SK-N-SH (cell line): ENCODE results near the gene DENND2A. TPM values are rescaled to one million over a fixed set of nuclear protein-coding genes. Genes with fewer than 3 reads are reported as not detected.

Experiments
- CTCF ChIA-PET: fragments of 300-600, 350-600 bp; formaldehyde crosslinking; extraction: SDS; loops from one replicate; lab custom pipeline; 2021; lab: Yijun Ruan, JAX
- POLR2A ChIA-PET: fragments of 350-600 bp; sonication (Branson Sonifier 250); formaldehyde crosslinking; extraction: SDS; loops from one replicate; lab custom pipeline; 2020; ENCODE audit warnings: antibody characterized with exemption, inconsistent platforms; lab: Yijun Ruan, JAX
- DNase-seq: peaks from one replicate; pipeline ENCODE4 v3.0.0; 2012
- H2AFZ ChIP-seq: fragments of 200-600 bp; sonication (generic); 2 replicates; pipeline ENCODE4 v1.8.1; 2016; ENCODE audit warnings: antibody characterized with exemption, mild to moderate bottlenecking, low read depth
- H3F3A ChIP-seq: fragments of 200-600 bp; sonication (generic); replicated peaks from 2 replicates; pipeline ENCODE3; 2016; ENCODE audit warnings: antibody characterized with exemption, mild to moderate bottlenecking; ENCODE audit not compliant: insufficient read depth
- H3K27ac ChIP-seq, 2 experiments: fragments of 200-500 bp in 1 of 2; fragments of 200-600 bp in 1 of 2; sonication (Bioruptor generic) in 1 of 2; sonication (generic), shearing (Covaris generic) in 1 of 2; 2 replicates each; pipeline versions ENCODE4 v1.5.1 to v1.6.1; 2014 to 2016; ENCODE audit warnings: low read depth in 2 of 2, inconsistent platforms in 1 of 2, low read length in 1 of 2, mild to moderate bottlenecking in 1 of 2, mixed read lengths in 1 of 2
- H3K27me3 ChIP-seq: fragments of 200-600 bp; sonication (generic), shearing (Covaris generic); 2 replicates; pipeline ENCODE4 v1.6.1; 2016; ENCODE audit warnings: mixed run types; ENCODE audit not compliant: insufficient read depth
- H3K36me3 ChIP-seq, 2 experiments: fragments of 200-500 bp in 1 of 2; fragments of 200-600 bp in 1 of 2; sonication (Bioruptor generic) in 1 of 2; sonication (generic) in 1 of 2; replicated peaks in 1 of 2; 2 replicates each; pipeline versions ENCODE3 to v1.5.1; 2014 to 2016; ENCODE audit warnings: low read length in 1 of 2, mild to moderate bottlenecking in 1 of 2; ENCODE audit not compliant: insufficient read depth in 2 of 2, control insufficient read depth in 1 of 2
- H3K4me1 ChIP-seq, 2 experiments: fragments of 200-500 bp in 1 of 2; fragments of 200-600 bp in 1 of 2; sonication (Bioruptor generic) in 1 of 2; sonication (generic), shearing (Covaris generic) in 1 of 2; 2 replicates each; pipeline versions ENCODE4 v1.5.1 to v1.6.1; 2014 to 2016; ENCODE audit warnings: low read depth in 1 of 2, low read length in 1 of 2, mixed run types in 1 of 2; ENCODE audit not compliant: insufficient read depth in 2 of 2, control insufficient read depth in 1 of 2
- H3K4me2 ChIP-seq: fragments of 200-600 bp; sonication (generic), shearing (Covaris generic); 2 replicates; pipeline ENCODE4 v1.6.1; 2017; ENCODE audit warnings: mixed run types
- H3K4me3 ChIP-seq, 2 experiments: fragments of 200-500 bp in 1 of 2; fragments of 200-600 bp in 1 of 2; sonication (Bioruptor generic) in 1 of 2; sonication (generic), shearing (Covaris generic) in 1 of 2; 2 replicates each; pipeline versions ENCODE4 v1.5.1 to v1.8.1; 2014 to 2016; ENCODE audit warnings: low read depth in 2 of 2, inconsistent platforms in 1 of 2, low read length in 1 of 2, mild to moderate bottlenecking in 1 of 2, mixed read lengths in 1 of 2, moderate library complexity in 1 of 2
- H3K79me2 ChIP-seq: fragments of 200-600 bp; sonication (generic); 2 replicates; pipeline ENCODE4 v1.8.1; 2017; ENCODE audit warnings: mild to moderate bottlenecking; ENCODE audit not compliant: insufficient read depth
- H3K9ac ChIP-seq: fragments of 200-600 bp; sonication (generic); 2 replicates; pipeline ENCODE4 v1.6.1; 2017; ENCODE audit warnings: mixed run types
- H3K9me2 ChIP-seq: fragments of 200-600 bp; sonication (generic); 2 replicates; pipeline ENCODE4 v1.6.1; 2017; ENCODE audit warnings: mixed run types
- H3K9me3 ChIP-seq: fragments of 200-600 bp; sonication (generic); 2 replicates; pipeline ENCODE4 v1.6.1; 2017; ENCODE audit warnings: mixed run types, mild to moderate bottlenecking, moderate library complexity
- H4K20me1 ChIP-seq: fragments of 200-600 bp; sonication (generic); 2 replicates; pipeline ENCODE4 v1.6.1; 2017; ENCODE audit warnings: mild to moderate bottlenecking, mixed run types; ENCODE audit not compliant: insufficient read depth
- ELF1 ChIP-seq: IDR thresholded peaks from 2 replicates; pipeline ENCODE4 v1.4.0; 2012
- EP300 ChIP-seq, 2 experiments: IDR thresholded peaks; 2 replicates each; pipeline versions ENCODE4 v1.4.0 to v1.6.1; 2012; ENCODE audit warnings: borderline replicate concordance in 1 of 2, low read depth in 1 of 2, low read length in 1 of 2
- FOXJ3 ChIP-seq: sonication (generic); formaldehyde crosslinking; IDR thresholded peaks from 2 replicates; pipeline ENCODE4 v1.5.1; 2020; ENCODE audit warnings: mild to moderate bottlenecking, missing genetic modification reagents
- FOXM1 ChIP-seq: IDR thresholded peaks from 2 replicates; pipeline ENCODE4 v1.4.0; 2012; ENCODE audit warnings: low read depth, mild to moderate bottlenecking
- GABPA ChIP-seq: IDR thresholded peaks from 2 replicates; pipeline ENCODE4 v1.4.0; 2012; ENCODE audit warnings: low read depth, mild to moderate bottlenecking
- JUND ChIP-seq: IDR thresholded peaks from 2 replicates; pipeline ENCODE4 v1.4.0; 2012
- MEF2A ChIP-seq: IDR thresholded peaks from 2 replicates; pipeline ENCODE4 v1.4.0; 2012; ENCODE audit warnings: low read depth, borderline replicate concordance
- NFIC ChIP-seq: IDR thresholded peaks from 2 replicates; pipeline ENCODE4 v1.4.0; 2012; ENCODE audit warnings: borderline replicate concordance
- NRF1 ChIP-seq: IDR thresholded peaks from 2 replicates; pipeline ENCODE4 v1.6.1; 2012; ENCODE audit warnings: low read depth, mild to moderate bottlenecking, low read length
- POLR2AphosphoS5 ChIP-seq: IDR thresholded peaks from 2 replicates; pipeline ENCODE4 v1.6.1; 2012; ENCODE audit warnings: low read depth, low read length
- RAD21 ChIP-seq: IDR thresholded peaks from 2 replicates; pipeline ENCODE4 v1.6.1; 2012; ENCODE audit warnings: mild to moderate bottlenecking, low read length
- RCOR1 ChIP-seq: fragments of 150-350 bp; IDR thresholded peaks from 2 replicates; pipeline ENCODE4 v1.6.1; 2017; ENCODE audit warnings: antibody characterized with exemption, low read length
- SIN3A ChIP-seq: IDR thresholded peaks from 2 replicates; pipeline ENCODE4 v1.6.1; 2012; ENCODE audit warnings: low read depth, mild to moderate bottlenecking, low read length, moderate library complexity, borderline replicate concordance
- SMC3 ChIP-seq: IDR thresholded peaks from 2 replicates; pipeline ENCODE4 v1.6.1; 2012; ENCODE audit warnings: low read depth, low read length, improper control_type of control experiment
- TCF12 ChIP-seq: IDR thresholded peaks from 2 replicates; pipeline ENCODE4 v1.4.0; 2012
- WGBS: methylation state at CpG from one replicate; pipeline ENCODE4 v1.1.6; 2017; ENCODE audit warnings: low lambda C conversion rate; 5-methylcytosine and 5-hydroxymethylcytosine counted together
- polyA plus RNA-seq, 3 experiments: library from polyadenylated mRNA; depleted of rRNA; stranded (reverse); fragments of >200 nt; gene quantifications; 2 replicates each; pipeline ENCODE4 v1.2.3, GENCODE V29; 2012
- TF ChIP-seq, protein P1 (sequence below): IDR thresholded peaks from 2 replicates; pipeline ENCODE4 v1.4.0; 2012; ENCODE audit warnings: low read depth, borderline replicate concordance
- TF ChIP-seq, protein P2 (sequence below): IDR thresholded peaks from 2 replicates; pipeline ENCODE4 v1.4.0; 2012; ENCODE audit warnings: low read depth, borderline replicate concordance
- TF ChIP-seq, protein P3 (sequence below): IDR thresholded peaks from 2 replicates; pipeline ENCODE4 v1.4.0; 2012; ENCODE audit warnings: low read depth

Gene DENND2A
- polyA plus RNA-seq, 1 of the 3 experiments (the other 2 are of a cell fraction) = 3.5 TPM

DNA sequence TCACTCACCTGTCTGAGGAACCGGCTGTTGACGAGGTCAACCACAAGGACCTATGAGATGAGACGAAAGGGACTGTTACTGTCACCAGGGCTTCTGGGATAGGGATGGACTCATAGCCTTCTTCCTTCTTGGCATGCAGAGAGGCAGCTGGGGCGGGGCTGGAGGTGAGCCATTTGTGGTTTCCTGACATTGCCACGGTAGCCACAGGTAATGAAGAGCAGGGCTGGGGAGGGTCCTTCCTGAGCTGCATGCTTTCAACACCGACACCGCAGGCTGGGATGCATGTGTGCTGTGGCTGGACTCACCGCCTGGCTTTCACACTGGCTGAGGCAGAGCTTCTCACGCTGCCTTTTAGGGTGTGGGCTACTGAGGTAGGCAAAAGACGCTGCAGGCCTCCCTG, 114.9 kb downstream of the DENND2A start:
- Histone ChIP-seq H3K9me2 (no peaks in the 10 kb centered on the region), H3K4me2 (no peak overlapping the region), H3K36me3 (no peaks in the 10 kb centered on the region), H3K9me3 (no peaks in the 10 kb centered on the region), H2AFZ (no peak overlapping the region), H3K79me2 (no peaks in the 10 kb centered on the region), H3K27me3 (no peaks in the 10 kb centered on the region), H4K20me1 (no peaks in the 10 kb centered on the region), H3K4me1 (no peaks in the 10 kb centered on the region), H3K9ac (no peak overlapping the region), H3K4me3 (no peak overlapping the region), H3F3A (peaks cover 3% of the 10 kb centered on the region), H3K27ac (no peak overlapping the region)
- ChIA-PET CTCF (interaction anchor here (0.6 to 3.2 kb wide), 6 partner anchors 8 to 485 kb away, joined by 3 to 32 read pairs (median 4); no protein-coding TSS in a partner anchor), POLR2A (no interaction called here)
- 95% methylated on average over 10 of the region's 10 CpGs for WGBS
- no peak for DNase-seq
- TF ChIP-seq JUND = no peak
- TF ChIP-seq, protein P1, sequence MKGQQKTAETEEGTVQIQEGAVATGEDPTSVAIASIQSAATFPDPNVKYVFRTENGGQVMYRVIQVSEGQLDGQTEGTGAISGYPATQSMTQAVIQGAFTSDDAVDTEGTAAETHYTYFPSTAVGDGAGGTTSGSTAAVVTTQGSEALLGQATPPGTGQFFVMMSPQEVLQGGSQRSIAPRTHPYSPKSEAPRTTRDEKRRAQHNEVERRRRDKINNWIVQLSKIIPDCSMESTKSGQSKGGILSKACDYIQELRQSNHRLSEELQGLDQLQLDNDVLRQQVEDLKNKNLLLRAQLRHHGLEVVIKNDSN = no peak
- no peak for TF ChIP-seq NRF1
- no peak for TF ChIP-seq MEF2A
- no peak for TF ChIP-seq SIN3A
- TF ChIP-seq GABPA = no peak
- no peak for TF ChIP-seq RAD21
- no peak for TF ChIP-seq NFIC
- no peak for TF ChIP-seq TCF12
- TF ChIP-seq, protein P2, sequence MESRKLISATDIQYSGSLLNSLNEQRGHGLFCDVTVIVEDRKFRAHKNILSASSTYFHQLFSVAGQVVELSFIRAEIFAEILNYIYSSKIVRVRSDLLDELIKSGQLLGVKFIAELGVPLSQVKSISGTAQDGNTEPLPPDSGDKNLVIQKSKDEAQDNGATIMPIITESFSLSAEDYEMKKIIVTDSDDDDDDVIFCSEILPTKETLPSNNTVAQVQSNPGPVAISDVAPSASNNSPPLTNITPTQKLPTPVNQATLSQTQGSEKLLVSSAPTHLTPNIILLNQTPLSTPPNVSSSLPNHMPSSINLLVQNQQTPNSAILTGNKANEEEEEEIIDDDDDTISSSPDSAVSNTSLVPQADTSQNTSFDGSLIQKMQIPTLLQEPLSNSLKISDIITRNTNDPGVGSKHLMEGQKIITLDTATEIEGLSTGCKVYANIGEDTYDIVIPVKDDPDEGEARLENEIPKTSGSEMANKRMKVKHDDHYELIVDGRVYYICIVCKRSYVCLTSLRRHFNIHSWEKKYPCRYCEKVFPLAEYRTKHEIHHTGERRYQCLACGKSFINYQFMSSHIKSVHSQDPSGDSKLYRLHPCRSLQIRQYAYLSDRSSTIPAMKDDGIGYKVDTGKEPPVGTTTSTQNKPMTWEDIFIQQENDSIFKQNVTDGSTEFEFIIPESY = no peak
- TF ChIP-seq FOXJ3 (CRISPR knock-in tag) = no peak
- no peak for TF ChIP-seq FOXM1
- TF ChIP-seq, protein P3, sequence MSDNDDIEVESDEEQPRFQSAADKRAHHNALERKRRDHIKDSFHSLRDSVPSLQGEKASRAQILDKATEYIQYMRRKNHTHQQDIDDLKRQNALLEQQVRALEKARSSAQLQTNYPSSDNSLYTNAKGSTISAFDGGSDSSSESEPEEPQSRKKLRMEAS = no peak
- TF ChIP-seq RCOR1 = no peak
- no peak for TF ChIP-seq EP300 (IDR thresholded peaks at IDR 0.05; ENCODE audit: borderline replicate concordance in 1 of 2, low read depth in 1 of 2, low read length in 1 of 2)
- TF ChIP-seq ELF1 = no peak

DNA sequence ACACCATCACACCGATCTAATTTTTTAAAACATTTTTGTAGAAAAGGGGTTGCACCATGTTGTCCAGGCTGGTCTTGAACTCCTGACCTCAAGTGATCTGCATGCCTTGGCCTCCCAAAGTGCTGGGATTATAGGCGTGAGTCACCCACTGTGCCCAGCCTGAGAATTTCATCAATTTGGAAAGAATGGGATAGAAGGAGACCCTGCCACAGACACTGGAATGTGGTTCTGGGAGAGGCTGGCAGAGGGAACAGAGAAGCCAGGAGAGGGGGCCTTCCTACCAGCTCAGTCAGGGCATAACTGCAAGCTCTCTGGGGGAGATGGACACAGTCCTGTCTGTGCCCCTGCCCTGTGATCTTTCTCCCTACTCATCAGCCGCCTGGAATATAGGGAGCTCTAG, 119.2 kb downstream of the DENND2A start:
- Histone ChIP-seq H3K79me2 (no peaks in the 10 kb centered on the region), H3K9me3 (no peaks in the 10 kb centered on the region), H3K36me3 (no peaks in the 10 kb centered on the region), H3K9me2 (no peaks in the 10 kb centered on the region), H3K27ac (no peak overlapping the region), H3K4me3 (no peak overlapping the region), H3F3A (peaks cover 3% of the 10 kb centered on the region), H2AFZ (no peak overlapping the region), H3K4me2 (no peak overlapping the region), H3K27me3 (no peaks in the 10 kb centered on the region), H3K4me1 (peaks cover 0 to 3% of the 10 kb centered on the region in 2 experiments; a peak in 1 of 4 replicates), H3K9ac (no peak overlapping the region)
- no peak for DNase-seq
- POLR2A ChIA-PET = no interaction called here
- TF ChIP-seq FOXM1 (no peak), POLR2AphosphoS5 (no peak), RAD21 (no peak), TCF12 (no peak), SIN3A (no peak), SMC3 (no peak), ELF1 (no peak)
- TF ChIP-seq, protein P2 = no peak
- TF ChIP-seq, all 33 proteins: peak for 0
- CTCF ChIA-PET = interaction anchor here (0.9 to 14.8 kb wide), 2 partner anchors 123 to 140 kb away, joined by 3 to 433 read pairs; partner anchors contain the start of gene DENND2A
- 80% methylated on average over 3 of the region's 3 CpGs for WGBS
- H4K20me1 ChIP-seq = no peaks in the 10 kb centered on the region
